GM23338 (cell line): ENCODE measurements around the gene VPS37B. TPM values are rescaled to one million over a fixed set of nuclear protein-coding genes. Genes with fewer than 3 reads are reported as not detected.

Experiments
- ATAC-seq: fragments of 200-7000 bp; cut with Tn5 transposase; 3 replicates; pipeline ENCODE4 v1.9.1; 2020
- DNase-seq: peaks from one replicate; pipeline ENCODE4 v3.0.0-alpha.2; 2015; ENCODE audit warnings: low spot score
- H2AFZ ChIP-seq: fragments of 200-600 bp; sonication (generic); 2 replicates; pipeline ENCODE4 v1.8.0; 2016; ENCODE audit warnings: antibody characterized with exemption, mild to moderate bottlenecking, moderate library complexity
- H3F3A ChIP-seq: fragments of 200-600 bp; sonication (generic); replicated peaks from 2 replicates; pipeline ENCODE4 v1.8.0; 2017; ENCODE audit warnings: antibody characterized with exemption, mixed run types, low read depth
- H3K27ac ChIP-seq: fragments of 200-600 bp; sonication (generic); 2 replicates; pipeline ENCODE4 v1.6.1; 2016; ENCODE audit warnings: low read depth
- H3K27me3 ChIP-seq: fragments of 200-600 bp; sonication (generic); 2 replicates; pipeline ENCODE4 v1.8.0; 2016; ENCODE audit warnings: mild to moderate bottlenecking, mixed run types, moderate library complexity; ENCODE audit not compliant: insufficient read depth
- H3K36me3 ChIP-seq: fragments of 200-600 bp; sonication (generic); 2 replicates; pipeline ENCODE4 v1.8.0; 2016; ENCODE audit warnings: mild to moderate bottlenecking; ENCODE audit not compliant: insufficient read depth
- H3K4me1 ChIP-seq: fragments of 200-600 bp; sonication (generic); 2 replicates; pipeline ENCODE4 v1.8.0; 2016; ENCODE audit warnings: mild to moderate bottlenecking, moderate library complexity; ENCODE audit not compliant: insufficient read depth
- H3K4me2 ChIP-seq: fragments of 200-600 bp; sonication (generic); 2 replicates; pipeline ENCODE4 v1.7.1; 2017; ENCODE audit warnings: mixed run types
- H3K4me3 ChIP-seq: fragments of 200-600 bp; sonication (generic); 2 replicates; pipeline ENCODE4 v1.6.1; 2016; ENCODE audit warnings: mixed run types
- H3K79me2 ChIP-seq: fragments of 200-600 bp; sonication (generic); replicated peaks from 2 replicates; pipeline ENCODE4 v1.8.0; 2017; ENCODE audit warnings: mild to moderate bottlenecking; ENCODE audit not compliant: insufficient read depth
- H3K9me2 ChIP-seq: fragments of 200-600 bp; sonication (generic); 2 replicates; pipeline ENCODE4 v1.8.0; 2017; ENCODE audit not compliant: insufficient read depth
- H4K20me1 ChIP-seq: fragments of 200-600 bp; sonication (generic); replicated peaks from 2 replicates; pipeline ENCODE4 v1.8.0; 2017; ENCODE audit warnings: mild to moderate bottlenecking; ENCODE audit not compliant: insufficient read depth
- H3K27ac Mint-ChIP-seq: 2 replicates; pipeline ENCODE4 v1.8.0; 2020; ENCODE audit warnings: inconsistent platforms, mild to moderate bottlenecking, moderate library complexity, mixed read lengths
- H3K27me3 Mint-ChIP-seq: 3 replicates; pipeline ENCODE4 v1.8.0; 2022; ENCODE audit warnings: low read depth, mild to moderate bottlenecking, moderate library complexity, mixed read lengths, inconsistent platforms; ENCODE audit not compliant: insufficient read depth, poor library complexity
- H3K36me3 Mint-ChIP-seq: 3 replicates; pipeline ENCODE4 v1.8.0; 2021; ENCODE audit warnings: low read depth, mild to moderate bottlenecking, inconsistent platforms, moderate library complexity, mixed read lengths
- H3K4me1 Mint-ChIP-seq: 3 replicates; pipeline ENCODE4 v1.8.0; 2020; ENCODE audit warnings: mild to moderate bottlenecking, inconsistent platforms, mixed read lengths
- H3K4me3 Mint-ChIP-seq: 3 replicates; pipeline ENCODE4 v1.8.0; 2021; ENCODE audit warnings: moderate library complexity, mild to moderate bottlenecking, inconsistent platforms, mixed read lengths
- H3K9me3 Mint-ChIP-seq: 3 replicates; pipeline ENCODE4 v1.8.0; 2020; ENCODE audit warnings: moderate library complexity, mild to moderate bottlenecking, inconsistent platforms, mixed read lengths
- CREB1 ChIP-seq: fragments of 250-450 bp; sonication (Bioruptor Pico); IDR thresholded peaks from 2 replicates; pipeline ENCODE4 v1.5.0; 2020; ENCODE audit warnings: low read depth, mild to moderate bottlenecking, moderate library complexity
- CTCF ChIP-seq, 2 experiments: fragments of 200-600 bp in 1 of 2; sonication (generic) in 1 of 2; conservative IDR thresholded peaks; 2 replicates each; pipeline versions ENCODE4 v1.5.1 to v1.6.1; 2016 to 2017; ENCODE audit warnings: antibody characterized with exemption in 2 of 2, low read depth in 2 of 2, mild to moderate bottlenecking in 2 of 2, moderate library complexity in 1 of 2
- ETS1 ChIP-seq: IDR thresholded peaks from 2 replicates; pipeline ENCODE4 v1.6.1; 2016; ENCODE audit warnings: antibody characterized with exemption
- JUNB ChIP-seq: IDR thresholded peaks from one replicate; pipeline ENCODE4 v1.6.1; 2016; ENCODE audit warnings: antibody characterized with exemption; ENCODE audit not compliant: unreplicated experiment
- NANOG ChIP-seq: IDR thresholded peaks from 2 replicates; pipeline ENCODE4 v1.6.1; 2016; ENCODE audit warnings: antibody characterized with exemption, borderline replicate concordance
- POLR2AphosphoS5 ChIP-seq: IDR thresholded peaks from 2 replicates; pipeline ENCODE4 v1.6.1; 2016; ENCODE audit warnings: antibody characterized with exemption, low read depth
- REST ChIP-seq: IDR thresholded peaks from one replicate; pipeline ENCODE4 v1.6.1; 2018; ENCODE audit warnings: antibody characterized with exemption; ENCODE audit not compliant: unreplicated experiment
- ZNF114 ChIP-seq: fragments of 250-450 bp; sonication (Bioruptor Pico); IDR thresholded peaks from 2 replicates; pipeline ENCODE4 v1.5.0; 2020; ENCODE audit warnings: mild to moderate bottlenecking, moderate library complexity
- polyA plus RNA-seq: library from polyadenylated mRNA; unstranded; fragments of >200 nt; fragmentation: Nextera tagmentation; extraction: Ambion mirVana; gene quantifications from 2 replicates; pipeline ENCODE4 v1.2.1, GENCODE V29; 2016
- total RNA-seq: library from RNA; depleted of rRNA; stranded (reverse); fragments of >200 nt; shearing (Covaris generic); gene quantifications from 2 replicates; pipeline ENCODE4 v1.2.3, GENCODE V29; 2014

The VPS37B gene
- total and polyA plus RNA-seq, 2 experiments from 2014 or later = 6.7 to 10.9 TPM

GRCh38 chr12:122827258-122827657 is 68.7 kb downstream of the VPS37B start (continued):
- no peak for TF ChIP-seq REST
- no peak for TF ChIP-seq CTCF (conservative IDR thresholded peaks at IDR 0.05; ENCODE audit: low read depth in 2 of 2)
- TF ChIP-seq CREB1 (CRISPR knock-in tag) = no peak

DNA sequence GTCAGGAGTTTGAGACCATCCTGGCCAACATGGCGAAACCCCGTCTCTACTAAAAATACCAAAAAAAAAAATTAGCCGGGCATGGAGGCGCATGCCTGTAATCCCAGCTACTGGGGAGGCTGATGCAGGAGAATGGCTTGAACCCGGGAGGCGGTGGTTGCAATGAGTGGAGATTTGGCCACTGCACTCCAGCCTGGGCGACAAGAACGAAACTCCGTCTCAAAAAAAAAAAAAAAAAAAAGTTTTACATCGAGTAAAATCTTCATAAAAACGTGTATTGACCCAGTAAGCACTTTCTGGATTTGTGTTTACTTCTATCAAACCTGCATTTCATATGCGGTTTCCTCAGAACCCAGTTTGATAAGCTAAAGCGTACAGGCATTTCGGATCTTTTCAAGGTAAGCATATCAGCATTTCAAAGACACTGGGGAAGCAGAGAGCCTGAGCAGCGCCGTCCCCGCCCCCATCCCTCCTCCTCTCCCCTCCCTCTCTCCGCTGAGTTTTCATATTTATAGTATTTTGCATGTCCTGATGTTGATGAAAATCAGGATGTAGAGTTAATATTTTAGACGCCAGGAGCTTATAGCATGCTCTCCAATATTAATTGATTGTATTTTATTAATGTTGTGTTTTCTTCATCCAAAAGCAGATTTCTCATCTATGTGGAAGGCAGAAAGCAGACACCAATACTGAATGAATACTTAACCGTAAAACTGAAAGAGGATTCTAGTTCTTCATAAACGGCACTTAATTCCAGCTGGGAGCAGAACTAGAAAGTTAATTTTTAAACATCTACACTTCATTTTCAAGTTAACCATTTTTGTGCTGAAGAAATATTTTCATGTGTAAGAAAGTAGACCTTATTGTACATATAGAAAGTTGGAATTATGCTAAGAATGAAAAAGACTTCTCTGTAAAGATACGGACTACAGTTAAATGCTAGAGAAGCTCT is 69.9 kb downstream of the VPS37B start:
- peak overlapping the region; percentile 50 for H3K4me2 ChIP-seq
- DNase-seq (peak; percentile 61), ATAC-seq (peak; percentile 88)
- H3F3A ChIP-seq = no peaks in the 10 kb centered on the region
- no peak overlapping the region for H2AFZ ChIP-seq
- peaks cover 14% of the 10 kb centered on the region for H3K4me1 Mint-ChIP-seq
- H3K9me2 ChIP-seq = no peaks in the 10 kb centered on the region
- H3K27me3 Mint-ChIP-seq = peaks cover 8% of the 10 kb centered on the region
- TF ChIP-seq CREB1 (CRISPR knock-in tag) = no peak
- TF ChIP-seq CTCF (conservative IDR thresholded peaks at IDR 0.05; ENCODE audit: low read depth in 2 of 2) = no peak
- TF ChIP-seq JUNB = no peak
- TF ChIP-seq ZNF114 (CRISPR knock-in tag) = no peak
- no peak for TF ChIP-seq POLR2AphosphoS5
- no peak for TF ChIP-seq NANOG
- TF ChIP-seq ETS1 = no peak
- no peak for TF ChIP-seq REST
- H3K79me2 ChIP-seq = no peaks in the 10 kb centered on the region
- H3K4me3 ChIP-seq = peak overlapping the region; percentile 11; the same call in 1 of the 2 replicates
- H3K36me3 ChIP-seq = no peaks in the 10 kb centered on the region
- H3K36me3 Mint-ChIP-seq = no peaks in the 10 kb centered on the region
- H3K4me1 ChIP-seq = peaks cover 11% of the 10 kb centered on the region; the same call in 1 of the 2 replicates
- no peak overlapping the region for H3K27ac Mint-ChIP-seq
- H4K20me1 ChIP-seq = no peaks in the 10 kb centered on the region
- H3K27ac ChIP-seq = no peak overlapping the region
- H3K27me3 ChIP-seq = peaks cover 12% of the 10 kb centered on the region; the same call in 1 of the 2 replicates
- peak overlapping the region; percentile 48 for H3K4me3 Mint-ChIP-seq
- H3K9me3 Mint-ChIP-seq = no peaks in the 10 kb centered on the region
